ENCODE measurements around the gene MYRIP.

MYRIP gene

DNA sequence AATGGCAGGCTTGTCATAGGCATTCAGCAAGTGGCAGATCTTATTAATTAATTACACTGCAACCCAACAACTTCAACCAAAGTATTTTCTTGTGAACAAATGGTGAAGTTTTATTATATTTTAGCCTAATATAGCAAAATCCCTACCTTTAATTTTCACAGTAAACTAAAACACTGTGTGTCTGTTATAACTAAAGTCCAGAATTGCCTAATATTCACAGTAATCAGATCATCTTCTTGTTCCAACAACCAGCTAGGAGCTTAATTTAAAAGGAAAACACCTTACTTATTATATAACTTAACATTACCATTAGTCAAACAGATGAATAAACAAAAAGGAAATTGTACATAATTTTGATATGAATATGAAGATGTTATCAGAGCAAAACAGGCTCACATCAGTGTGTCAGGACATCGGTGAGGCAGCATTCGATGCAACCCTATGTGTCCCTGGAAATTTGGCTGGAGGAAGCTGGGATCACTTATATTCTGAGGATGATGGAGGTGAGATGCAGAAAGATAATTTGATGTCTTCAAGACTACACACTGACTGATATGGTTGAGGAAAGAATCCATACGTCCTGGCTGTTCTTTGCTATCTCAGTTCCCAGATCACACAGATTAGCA is 310.8 kb downstream of the MYRIP start:
- no peak overlapping the region for H3K4me3 ChIP-seq (replicated peaks; ENCODE audit: low read depth, low read length)
- H3K36me3 ChIP-seq (ENCODE audit: control insufficient read depth, insufficient read depth, low read length), result no peaks in the 10 kb centered on the region
- no peak for DNase-seq (ENCODE audit: extremely low read depth, insufficient read length)
- TF ChIP-seq CTCF (IDR thresholded peaks at IDR 0.05; ENCODE audit: insufficient read depth, low read length, poor library complexity, severe bottlenecking), result no peak
- no peaks in the 10 kb centered on the region for H3K27me3 ChIP-seq (replicated peaks; ENCODE audit: control insufficient read depth, insufficient read depth, low read length)

- DNase-seq (ENCODE audit: extremely low read depth, insufficient read length), result no peak
- Histone ChIP-seq H3K36me3 (ENCODE audit: control insufficient read depth, insufficient read depth, low read length) (no peaks in the 10 kb centered on the region), H3K27me3 (replicated peaks; ENCODE audit: control insufficient read depth, insufficient read depth, low read length) (no peaks in the 10 kb centered on the region), H3K4me3 (replicated peaks; ENCODE audit: low read depth, low read length) (no peak overlapping the region)
- no peak for TF ChIP-seq CTCF (IDR thresholded peaks at IDR 0.05; ENCODE audit: insufficient read depth, low read length, poor library complexity, severe bottlenecking)
Observed at GRCh38 chr3:40120806-40121205, 311.4 kb downstream of the MYRIP start.

DNA sequence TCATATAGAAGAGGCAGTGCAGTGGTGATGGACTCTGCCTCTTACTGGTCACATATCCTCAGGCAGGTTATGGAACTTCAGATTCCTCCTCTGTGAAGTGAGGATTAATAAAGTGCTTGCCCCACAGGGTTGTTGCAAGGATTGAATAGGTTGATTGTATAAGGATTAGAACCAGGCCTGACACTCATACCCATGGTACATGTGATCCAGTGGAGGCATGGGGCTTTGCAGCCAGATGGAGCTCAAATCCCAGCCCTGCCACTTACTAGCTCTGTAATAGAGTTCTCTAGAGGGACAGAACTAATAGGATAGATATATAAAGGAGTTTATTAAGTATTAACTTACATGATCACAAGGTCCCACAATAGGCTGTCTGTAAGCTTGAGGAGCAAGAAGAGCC is 315.5 kb downstream of the MYRIP start:
- Histone ChIP-seq H3K27me3 (replicated peaks; ENCODE audit: control insufficient read depth, insufficient read depth, low read length) (no peaks in the 10 kb centered on the region; the same call in 1 of the 2 replicates), H3K36me3 (ENCODE audit: control insufficient read depth, insufficient read depth, low read length) (no peaks in the 10 kb centered on the region), H3K4me3 (replicated peaks; ENCODE audit: low read depth, low read length) (no peak overlapping the region)
- no peak for DNase-seq (ENCODE audit: extremely low read depth, insufficient read length)
- no peak for TF ChIP-seq CTCF (IDR thresholded peaks at IDR 0.05; ENCODE audit: insufficient read depth, low read length, poor library complexity, severe bottlenecking)

DNA sequence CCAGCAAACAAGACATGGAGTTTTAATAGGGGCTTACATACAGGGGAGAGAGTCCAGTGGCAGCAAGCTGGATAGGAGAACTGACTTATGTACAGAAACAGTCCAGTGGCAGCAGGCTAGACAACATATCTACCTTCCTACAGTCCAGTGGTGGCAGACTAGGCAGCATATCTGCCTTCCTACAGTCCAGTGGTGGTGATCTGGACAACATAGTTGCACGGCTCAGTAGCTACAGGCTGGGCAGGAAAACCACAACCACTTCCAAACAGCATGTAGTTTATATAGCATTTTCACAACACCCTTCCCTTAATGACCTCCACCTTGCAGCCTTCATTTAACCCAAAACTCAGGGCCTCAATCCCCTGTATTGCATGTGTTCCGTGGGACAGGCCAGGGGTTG is 318.8 kb downstream of the MYRIP start:
- no peak for TF ChIP-seq CTCF (IDR thresholded peaks at IDR 0.05; ENCODE audit: insufficient read depth, low read length, poor library complexity, severe bottlenecking)
- DNase-seq (ENCODE audit: extremely low read depth, insufficient read length), result no peak
- no peak overlapping the region for H3K4me3 ChIP-seq (replicated peaks; ENCODE audit: low read depth, low read length)
- no peaks in the 10 kb centered on the region for H3K36me3 ChIP-seq (ENCODE audit: control insufficient read depth, insufficient read depth, low read length)
- no peaks in the 10 kb centered on the region; the same call in 1 of the 2 replicates for H3K27me3 ChIP-seq (replicated peaks; ENCODE audit: control insufficient read depth, insufficient read depth, low read length)

DNA sequence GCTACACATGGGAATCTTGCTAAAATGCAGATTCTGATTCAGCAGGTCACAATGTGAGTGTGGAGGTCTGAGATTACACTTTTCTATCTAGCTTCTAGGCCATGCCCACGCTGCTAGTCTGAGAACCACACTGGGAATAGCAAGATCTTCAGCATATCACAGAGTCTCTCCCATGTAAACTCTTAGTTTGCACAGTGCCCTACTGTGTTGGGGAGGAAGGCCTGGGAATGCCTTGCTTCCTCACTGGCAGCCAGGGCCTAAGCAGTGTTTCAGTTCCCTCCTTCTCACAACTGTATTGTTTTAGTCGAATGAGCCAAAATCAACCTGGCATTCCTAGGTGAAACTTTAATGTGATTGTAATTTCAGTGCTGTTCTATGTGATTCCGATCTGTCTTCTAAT is 320.1 kb downstream of the MYRIP start:
- no peak for TF ChIP-seq CTCF (IDR thresholded peaks at IDR 0.05; ENCODE audit: insufficient read depth, low read length, poor library complexity, severe bottlenecking)
- no peak for DNase-seq (ENCODE audit: extremely low read depth, insufficient read length)
- H3K4me3 ChIP-seq (replicated peaks; ENCODE audit: low read depth, low read length), result no peak overlapping the region
- H3K36me3 ChIP-seq (ENCODE audit: control insufficient read depth, insufficient read depth, low read length), result no peaks in the 10 kb centered on the region
- H3K27me3 ChIP-seq (replicated peaks; ENCODE audit: control insufficient read depth, insufficient read depth, low read length), result no peaks in the 10 kb centered on the region; the same call in 1 of the 2 replicates

GRCh38 chr3:40129981-40130380 is 320.6 kb downstream of the MYRIP start:
- H3K27me3 ChIP-seq (replicated peaks; ENCODE audit: control insufficient read depth, insufficient read depth, low read length), result no peaks in the 10 kb centered on the region; the same call in 1 of the 2 replicates
- no peak overlapping the region for H3K4me3 ChIP-seq (replicated peaks; ENCODE audit: low read depth, low read length)
- no peak for DNase-seq (ENCODE audit: extremely low read depth, insufficient read length)
- TF ChIP-seq CTCF (IDR thresholded peaks at IDR 0.05; ENCODE audit: insufficient read depth, low read length, poor library complexity, severe bottlenecking), result no peak
- no peaks in the 10 kb centered on the region for H3K36me3 ChIP-seq (ENCODE audit: control insufficient read depth, insufficient read depth, low read length)

Measured in GM06990 (cell line).